HCT116 (cell line): Measurements from ENCODE around the gene BTBD9. TPM values are rescaled to one million over a fixed set of nuclear protein-coding genes. Genes with fewer than 3 reads are reported as not detected.

Source experiments
- ATAC-seq: fragments of 200-7000 bp; cut with Tn5 transposase; 2 replicates; pipeline ENCODE4 v1.9.1; 2020; ENCODE audit warnings: mild to moderate bottlenecking, moderate library complexity
- BruUV-seq: library from RNA; stranded (reverse); fragments of 400-500 nt; replicated peaks from 2 replicates; lab custom pipeline; 2021; lab: Mats Ljungman, UMichigan
- CTCF ChIA-PET: fragments of 300-600 bp; sonication (Branson Sonifier 250); formaldehyde crosslinking; loops from one replicate; lab custom pipeline; 2021; ENCODE audit warnings: antibody characterized with exemption; lab: Charles Lee
- POLR2A ChIA-PET: fragments of 300-600, 350-600 bp; sonication (Branson Sonifier 250); formaldehyde crosslinking; loops from one replicate; lab custom pipeline; 2021; ENCODE audit warnings: antibody characterized with exemption; lab: Charles Lee
- RAD21 ChIA-PET, 2 experiments: fragments of 300-600 bp; sonication (Branson Sonifier 250); formaldehyde crosslinking; loops; one replicate each; lab custom pipeline; 2023; ENCODE audit warnings: low total read pairs in 2 of 2; ENCODE audit not compliant: uncharacterized antibody in 2 of 2, unreplicated experiment in 2 of 2, low non-redundant PET in 1 of 2; lab: Charles Lee
- DNase-seq: peaks from one replicate; pipeline ENCODE4 v3.0.0-alpha.2; 2010; ENCODE audit warnings: low read depth, low spot score
- H2AFZ ChIP-seq: fragments of 200-600 bp; shearing (Covaris generic), sonication (generic); 2 replicates; pipeline ENCODE4 v1.6.1; 2017; ENCODE audit warnings: low read depth, mixed run types, mixed read lengths, antibody characterized with exemption, low read length; ENCODE audit not compliant: poor library complexity, severe bottlenecking
- H3K27ac ChIP-seq: 2 replicates; pipeline ENCODE4 v1.5.1; 2012; ENCODE audit warnings: low read depth, low read length
- H3K27me3 ChIP-seq: fragments of 200-600 bp; sonication (generic); 2 replicates; pipeline ENCODE4 v1.6.1; 2016; ENCODE audit warnings: mixed run types, low read length, mixed read lengths; ENCODE audit not compliant: insufficient read depth
- H3K36me3 ChIP-seq, 2 experiments: fragments of 200-500 bp in 1 of 2; fragments of 200-600 bp in 1 of 2; sonication (Bioruptor generic) in 1 of 2; sonication (generic) in 1 of 2; 2 replicates each; pipeline versions ENCODE4 v1.5.1 to v1.6.1; 2014 to 2016; ENCODE audit warnings: low read length in 2 of 2, inconsistent platforms in 1 of 2, mixed read lengths in 1 of 2, mixed run types in 1 of 2; ENCODE audit not compliant: insufficient read depth in 2 of 2, control insufficient read depth in 1 of 2
- H3K4me1 ChIP-seq, 2 experiments: fragments of 200-600 bp in 1 of 2; sonication (generic) in 1 of 2; 2 replicates each; pipeline versions ENCODE4 v1.5.1 to v1.6.1; 2012 to 2017; ENCODE audit warnings: low read length in 2 of 2, inconsistent platforms in 1 of 2, mild to moderate bottlenecking in 1 of 2, mixed read lengths in 1 of 2, mixed run types in 1 of 2, moderate library complexity in 1 of 2; ENCODE audit not compliant: insufficient read depth in 2 of 2, control insufficient read depth in 1 of 2
- H3K4me2 ChIP-seq: fragments of 200-600 bp; sonication (generic); 2 replicates; pipeline ENCODE4 v1.6.1; 2017; ENCODE audit warnings: mixed run types, low read length, mixed read lengths
- H3K4me3 ChIP-seq, 2 experiments: fragments of 200-600 bp in 1 of 2; sonication (generic) in 1 of 2; replicated peaks in 1 of 2; 2 replicates each; pipeline ENCODE4 v1.5.1; 2011 to 2016; ENCODE audit warnings: low read length in 2 of 2, control low read depth in 1 of 2, low read depth in 1 of 2, mild to moderate bottlenecking in 1 of 2, mixed read lengths in 1 of 2, mixed run types in 1 of 2
- H3K79me2 ChIP-seq: fragments of 200-600 bp; sonication (generic); 2 replicates; pipeline ENCODE4 v1.6.1; 2017; ENCODE audit warnings: mild to moderate bottlenecking, mixed run types, low read length, moderate library complexity, mixed read lengths; ENCODE audit not compliant: insufficient read depth
- H3K9ac ChIP-seq: fragments of 200-600 bp; sonication (generic); 2 replicates; pipeline ENCODE4 v1.6.1; 2016; ENCODE audit warnings: low read length, mixed read lengths
- H3K9me2 ChIP-seq: fragments of 200-600 bp; sonication (generic), shearing (Covaris generic); 2 replicates; pipeline ENCODE4 v1.6.1; 2017; ENCODE audit warnings: mixed run types, mild to moderate bottlenecking, moderate library complexity; ENCODE audit not compliant: insufficient read depth
- H3K9me3 ChIP-seq, 2 experiments: fragments of 200-500 bp in 1 of 2; fragments of 200-600 bp in 1 of 2; sonication (Bioruptor generic) in 1 of 2; sonication (generic) in 1 of 2; 2 replicates each; pipeline ENCODE4 v1.6.1; 2014 to 2017; ENCODE audit warnings: low read length in 2 of 2, mixed read lengths in 2 of 2, inconsistent platforms in 1 of 2, low read depth in 1 of 2, mild to moderate bottlenecking in 1 of 2, mixed run types in 1 of 2, moderate library complexity in 1 of 2; ENCODE audit not compliant: control insufficient read depth in 1 of 2, insufficient read depth in 1 of 2
- H4K20me1 ChIP-seq: fragments of 200-600 bp; sonication (generic), shearing (Covaris generic); 2 replicates; pipeline ENCODE4 v1.6.1; 2017; ENCODE audit warnings: mixed run types, mild to moderate bottlenecking, moderate library complexity; ENCODE audit not compliant: insufficient read depth
- CBX3 ChIP-seq: IDR thresholded peaks from 2 replicates; pipeline ENCODE4 v1.6.1; 2012; ENCODE audit warnings: low read depth
- CEBPB ChIP-seq: IDR thresholded peaks from 2 replicates; pipeline ENCODE4 v1.6.1; 2012; ENCODE audit warnings: low read depth
- JUND ChIP-seq: IDR thresholded peaks from 2 replicates; pipeline ENCODE4 v1.6.1; 2012
- TCF7L2 ChIP-seq: IDR thresholded peaks from 2 replicates; pipeline ENCODE4 v1.7.0; 2011; ENCODE audit warnings: borderline replicate concordance, inconsistent platforms; ENCODE audit not compliant: insufficient read depth, insufficient read length; ENCODE audit errors: extremely low read depth
- intact Hi-C: fragments of 100-400 bp; cut with micrococcal nuclease; formaldehyde crosslinking; loops from 2 replicates; pipeline ENCODE4 v1.10.0; 2022
- total RNA-seq: library from RNA; stranded (reverse); gene quantifications from one replicate; pipeline ENCODE4 v1.2.1, GENCODE V29; 2021; ENCODE audit not compliant: unreplicated experiment
- TF ChIP-seq, protein P1 (sequence below): IDR thresholded peaks from 2 replicates; pipeline ENCODE4 v1.6.1; 2012; ENCODE audit warnings: low read depth

The BTBD9 gene
- total RNA-seq, 1 experiment from 2014 or later = 10.9 TPM

DNA sequence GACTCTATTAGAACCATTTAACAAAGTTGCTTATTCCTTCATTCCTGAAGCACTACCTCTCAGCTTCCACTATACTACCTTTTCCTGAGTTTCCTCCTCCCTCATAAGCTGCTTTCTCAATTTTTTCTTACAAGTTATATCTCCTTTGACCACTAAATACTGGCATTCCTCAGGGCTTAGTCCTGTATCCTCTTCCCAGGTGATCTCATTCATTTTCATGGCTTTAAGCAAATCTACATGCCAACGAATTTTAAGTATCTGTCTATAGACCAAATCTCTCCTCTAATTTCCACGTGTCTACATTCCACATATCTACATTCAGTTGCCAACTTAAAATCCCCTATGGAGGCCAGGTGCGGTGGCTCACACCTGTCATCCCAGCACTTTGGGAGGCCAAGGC, 134.7 kb downstream of the BTBD9 start (continued):
- TF ChIP-seq, protein P1, sequence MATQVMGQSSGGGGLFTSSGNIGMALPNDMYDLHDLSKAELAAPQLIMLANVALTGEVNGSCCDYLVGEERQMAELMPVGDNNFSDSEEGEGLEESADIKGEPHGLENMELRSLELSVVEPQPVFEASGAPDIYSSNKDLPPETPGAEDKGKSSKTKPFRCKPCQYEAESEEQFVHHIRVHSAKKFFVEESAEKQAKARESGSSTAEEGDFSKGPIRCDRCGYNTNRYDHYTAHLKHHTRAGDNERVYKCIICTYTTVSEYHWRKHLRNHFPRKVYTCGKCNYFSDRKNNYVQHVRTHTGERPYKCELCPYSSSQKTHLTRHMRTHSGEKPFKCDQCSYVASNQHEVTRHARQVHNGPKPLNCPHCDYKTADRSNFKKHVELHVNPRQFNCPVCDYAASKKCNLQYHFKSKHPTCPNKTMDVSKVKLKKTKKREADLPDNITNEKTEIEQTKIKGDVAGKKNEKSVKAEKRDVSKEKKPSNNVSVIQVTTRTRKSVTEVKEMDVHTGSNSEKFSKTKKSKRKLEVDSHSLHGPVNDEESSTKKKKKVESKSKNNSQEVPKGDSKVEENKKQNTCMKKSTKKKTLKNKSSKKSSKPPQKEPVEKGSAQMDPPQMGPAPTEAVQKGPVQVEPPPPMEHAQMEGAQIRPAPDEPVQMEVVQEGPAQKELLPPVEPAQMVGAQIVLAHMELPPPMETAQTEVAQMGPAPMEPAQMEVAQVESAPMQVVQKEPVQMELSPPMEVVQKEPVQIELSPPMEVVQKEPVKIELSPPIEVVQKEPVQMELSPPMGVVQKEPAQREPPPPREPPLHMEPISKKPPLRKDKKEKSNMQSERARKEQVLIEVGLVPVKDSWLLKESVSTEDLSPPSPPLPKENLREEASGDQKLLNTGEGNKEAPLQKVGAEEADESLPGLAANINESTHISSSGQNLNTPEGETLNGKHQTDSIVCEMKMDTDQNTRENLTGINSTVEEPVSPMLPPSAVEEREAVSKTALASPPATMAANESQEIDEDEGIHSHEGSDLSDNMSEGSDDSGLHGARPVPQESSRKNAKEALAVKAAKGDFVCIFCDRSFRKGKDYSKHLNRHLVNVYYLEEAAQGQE = no peak
- no peak for TF ChIP-seq CBX3
- no peak for TF ChIP-seq CEBPB

DNA sequence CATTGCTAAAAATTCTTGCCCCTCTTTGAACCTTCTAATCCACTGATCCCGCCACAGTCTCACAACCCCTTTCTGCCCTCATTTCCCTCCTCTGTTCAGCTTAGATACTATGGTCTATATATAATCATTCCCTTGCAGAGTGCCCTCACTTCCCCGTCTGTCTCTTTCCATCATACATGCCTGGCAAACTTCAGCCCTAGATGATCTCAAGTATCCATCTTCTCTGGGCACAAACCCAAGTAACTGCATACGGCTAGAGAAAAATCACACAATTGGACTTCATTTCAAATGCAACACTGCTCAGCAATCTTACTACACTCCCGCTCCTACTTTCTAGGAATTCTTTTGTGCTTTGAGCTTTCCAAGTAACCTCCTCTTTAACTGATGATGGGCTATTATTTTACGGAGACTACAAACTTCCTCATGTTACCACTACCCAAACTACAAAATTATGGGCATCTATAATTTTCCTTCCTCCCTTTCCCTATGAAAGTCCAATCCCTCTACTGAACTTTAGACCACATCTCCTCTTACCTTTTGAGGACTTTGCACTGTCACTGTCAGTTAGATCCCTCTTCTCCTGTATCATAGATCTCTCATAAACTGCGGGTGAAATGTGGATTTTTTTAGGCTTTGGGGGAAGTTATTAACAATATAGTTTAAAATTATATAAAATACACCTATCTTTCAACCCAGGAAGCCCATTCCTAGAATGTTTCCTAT, 135.6 kb downstream of the BTBD9 start:
- no peaks in the 10 kb centered on the region for H3K27me3 ChIP-seq
- CTCF ChIA-PET = no interaction called here
- intact Hi-C loops = no loop called here

More for the DNA sequence above, 135.6 kb downstream of the BTBD9 start:
- no peak for DNase-seq
- Histone ChIP-seq H3K9me3 (no peaks in the 10 kb centered on the region), H3K4me3 (no peak overlapping the region), H3K27ac (no peak overlapping the region), H2AFZ (no peak overlapping the region), H3K4me1 (peaks cover 6 to 8% of the 10 kb centered on the region in 2 experiments), H3K9ac (no peak overlapping the region), H3K4me2 (no peak overlapping the region), H4K20me1 (no peaks in the 10 kb centered on the region), H3K36me3 (no peaks in the 10 kb centered on the region), H3K79me2 (no peaks in the 10 kb centered on the region), H3K9me2 (no peaks in the 10 kb centered on the region)
- no TSS peak for BruUV-seq
- ChIA-PET POLR2A (no interaction called here), RAD21 (no interaction called here)
- no peak for ATAC-seq
- no peak for TF ChIP-seq JUND
- no peak for TF ChIP-seq TCF7L2
- TF ChIP-seq, all 23 proteins: peak for 0
